Breast epithelium (tissue), 4 donors: ENCODE measurements around the gene TAF11L14. TPM values are rescaled to one million over a fixed set of nuclear protein-coding genes. Genes with fewer than 3 reads are reported as not detected.

ENCODE experiments used
- DNase-seq, 2 donors: peaks; one replicate each; pipeline ENCODE4 v3.0.0-alpha.2; 2019; ENCODE audit warnings: low spot score in 2 of 2
- H3K27ac ChIP-seq, 2 donors: fragments of 200-600 bp; sonication (generic) in 1 of 2; one replicate each; pipeline ENCODE4 v1.5.1; 2016 to 2019; ENCODE audit warnings: mild to moderate bottlenecking in 1 of 2
- H3K27me3 ChIP-seq, 2 donors: fragments of 200-600 bp; sonication (generic) in 1 of 2; one replicate each; pipeline versions ENCODE4 v1.5.1 to v1.6.0; 2017 to 2019; ENCODE audit warnings: control low read depth in 1 of 2, mild to moderate bottlenecking in 1 of 2
- H3K36me3 ChIP-seq: fragments of 200-600 bp; one replicate; pipeline ENCODE4 v1.5.1; 2019
- H3K4me1 ChIP-seq, 2 donors: fragments of 200-600 bp; sonication (generic); one replicate each; pipeline ENCODE4 v1.5.1; 2016 to 2019; ENCODE audit warnings: control low read depth in 1 of 2
- H3K4me3 ChIP-seq, 3 donors: fragments of 200-600 bp; sonication (generic); 1 replicate in 2 of 3; 2 replicates in 1 of 3; pipeline ENCODE4 v1.5.1; 2016 to 2019; ENCODE audit warnings: mild to moderate bottlenecking in 3 of 3, moderate library complexity in 2 of 3
- H3K9me3 ChIP-seq, 2 donors: fragments of 200-600 bp; sonication (generic) in 1 of 2; one replicate each; pipeline ENCODE4 v1.5.1; 2016 to 2019; ENCODE audit warnings: control low read depth in 1 of 2
- CTCF ChIP-seq, 3 donors: fragments of 450-650 bp; IDR thresholded peaks; one replicate each; pipeline ENCODE4 v1.5.1; 2016 to 2017; ENCODE audit warnings: antibody characterized with exemption in 3 of 3, mild to moderate bottlenecking in 3 of 3, moderate library complexity in 3 of 3
- POLR2A ChIP-seq: fragments of 450-650 bp; IDR thresholded peaks from one replicate; pipeline ENCODE4 v1.6.1; 2016; ENCODE audit warnings: antibody characterized with exemption, mild to moderate bottlenecking, moderate library complexity
- POLR2AphosphoS5 ChIP-seq, 3 donors: sonication (generic); formaldehyde crosslinking; IDR thresholded peaks; one replicate each; pipeline ENCODE4 v1.6.1; 2017; ENCODE audit warnings: antibody characterized with exemption in 3 of 3
- intact Hi-C: fragments of 100-400 bp; cut with DNase I; formaldehyde crosslinking; loops from one replicate; pipeline ENCODE4 v1.15.1; 2023; ENCODE audit warnings: low total_unique reads
- total RNA-seq, 3 donors: library from RNA; depleted of rRNA; stranded (reverse); fragments of >200 nt; gene quantifications; one replicate each; pipeline ENCODE4 v1.1.0, GENCODE V29; 2016

Gene TAF11L14
- total RNA-seq, 3 donors from 2014 or later: not detected

DNA sequence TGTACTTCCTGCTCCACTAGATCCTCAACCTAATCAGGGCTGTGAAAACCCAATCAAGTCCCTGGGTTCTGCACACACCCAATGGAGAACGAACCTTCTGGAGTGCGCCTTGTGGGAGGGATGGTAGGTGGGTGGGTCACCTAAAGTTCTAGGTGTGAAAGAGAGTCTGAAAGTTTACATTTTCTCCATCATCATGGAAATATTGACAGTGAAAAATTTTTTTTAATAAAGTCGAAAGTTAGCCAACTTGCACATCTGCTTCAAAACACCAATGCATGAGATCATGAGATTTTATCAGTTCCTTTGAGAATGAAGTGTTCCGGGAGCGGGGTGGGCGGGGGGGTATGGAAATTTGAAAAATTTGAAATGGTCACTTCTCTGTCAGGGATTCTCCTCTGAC, 21.7 kb downstream of the TAF11L14 start:
- DNase-seq: no peak
- Histone ChIP-seq H3K4me3 (no peak overlapping the region), H3K9me3 (no peaks in the 10 kb centered on the region), H3K27ac (no peak overlapping the region), H3K36me3 (no peaks in the 10 kb centered on the region), H3K4me1 (no peaks in the 10 kb centered on the region), H3K27me3 (no peaks in the 10 kb centered on the region)
- intact Hi-C loops: no loop called here
- TF ChIP-seq POLR2A (no peak), POLR2AphosphoS5 (IDR thresholded peaks at IDR 0.05) (no peak), CTCF (IDR thresholded peaks at IDR 0.05) (no peak)

DNA sequence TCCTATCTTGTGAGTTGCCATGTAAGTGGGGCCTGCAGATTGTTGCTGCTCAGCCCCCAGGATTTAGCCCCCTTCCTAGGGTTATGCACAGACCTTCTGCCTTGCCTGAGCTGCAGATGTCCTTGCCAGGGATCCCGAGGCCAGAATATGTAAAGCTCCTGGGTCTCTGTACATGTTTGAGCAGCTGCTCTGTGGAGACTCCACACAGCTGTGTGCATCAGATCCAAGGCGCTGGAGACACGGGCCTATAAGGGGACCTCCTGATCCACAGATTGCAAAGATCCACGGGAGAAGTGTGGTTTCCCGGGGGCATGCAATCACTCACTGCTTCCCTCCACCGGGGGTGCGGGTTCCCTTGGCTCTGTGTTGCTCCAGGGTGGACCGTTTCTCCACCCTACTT, 28.9 kb downstream of the TAF11L14 start:
- TF ChIP-seq POLR2AphosphoS5 (IDR thresholded peaks at IDR 0.05) (no peak), CTCF (IDR thresholded peaks at IDR 0.05) (no peak), POLR2A (no peak)
- Histone ChIP-seq H3K9me3 (no peaks in the 10 kb centered on the region), H3K27ac (no peak overlapping the region), H3K36me3 (no peaks in the 10 kb centered on the region), H3K4me3 (no peak overlapping the region), H3K4me1 (no peaks in the 10 kb centered on the region), H3K27me3 (no peaks in the 10 kb centered on the region)
- no peak for DNase-seq
- intact Hi-C loops: no loop called here

GRCh38 chr5:17665836-17666235, 31.6 kb downstream of the TAF11L14 start:
- Histone ChIP-seq H3K9me3 (no peaks in the 10 kb centered on the region), H3K27ac (no peak overlapping the region), H3K4me3 (no peak overlapping the region), H3K36me3 (no peaks in the 10 kb centered on the region), H3K27me3 (no peaks in the 10 kb centered on the region), H3K4me1 (no peaks in the 10 kb centered on the region)
- intact Hi-C loops: no loop called here
- TF ChIP-seq POLR2A (no peak), POLR2AphosphoS5 (IDR thresholded peaks at IDR 0.05) (no peak), CTCF (IDR thresholded peaks at IDR 0.05) (no peak)
- DNase-seq: no peak

DNA sequence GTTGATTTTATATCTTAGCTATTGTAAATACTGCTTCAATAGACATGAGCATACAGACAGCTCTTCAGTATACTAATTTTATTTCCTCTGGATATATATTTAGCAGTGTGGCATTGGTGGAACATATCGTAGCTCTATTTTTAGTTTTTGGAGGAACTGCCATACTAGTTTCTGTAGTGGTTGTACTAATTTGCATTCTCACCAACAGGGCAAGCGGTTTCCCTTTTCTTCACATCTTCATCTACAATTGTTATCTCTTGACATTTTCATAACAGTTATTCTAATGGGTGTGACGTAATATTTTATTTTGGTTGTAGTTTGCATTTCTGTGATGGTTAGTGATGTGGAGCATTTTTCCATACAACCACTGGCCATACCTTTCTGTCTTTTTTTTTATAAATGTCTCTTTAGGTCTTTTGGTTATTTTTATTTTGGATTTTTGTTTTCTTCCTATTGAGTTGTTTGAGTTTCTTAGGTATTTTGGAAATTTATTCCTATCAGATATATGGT, 32.5 kb downstream of the TAF11L14 start:
- intact Hi-C loops: no loop called here
- no peak overlapping the region for H3K27ac ChIP-seq
- H3K4me3 ChIP-seq: no peak overlapping the region
- no peaks in the 10 kb centered on the region for H3K27me3 ChIP-seq
- DNase-seq: no peak
- H3K36me3 ChIP-seq: no peaks in the 10 kb centered on the region
- no peaks in the 10 kb centered on the region for H3K9me3 ChIP-seq
- H3K4me1 ChIP-seq: no peaks in the 10 kb centered on the region
- TF ChIP-seq CTCF (IDR thresholded peaks at IDR 0.05) (no peak), POLR2AphosphoS5 (IDR thresholded peaks at IDR 0.05) (no peak), POLR2A (no peak)

GRCh38 chr5:17670353-17670752, 36.1 kb downstream of the TAF11L14 start:
- Histone ChIP-seq H3K27me3 (no peaks in the 10 kb centered on the region), H3K27ac (no peak overlapping the region), H3K36me3 (no peaks in the 10 kb centered on the region), H3K4me1 (no peaks in the 10 kb centered on the region), H3K4me3 (no peak overlapping the region), H3K9me3 (no peaks in the 10 kb centered on the region)
- TF ChIP-seq POLR2A: no peak
- no peak for TF ChIP-seq POLR2AphosphoS5 (IDR thresholded peaks at IDR 0.05)
- TF ChIP-seq CTCF (IDR thresholded peaks at IDR 0.05): no peak
- DNase-seq: no peak
- intact Hi-C loops: no loop called here
